ENCODE results near the gene CDKN2B-AS1.

CDKN2B-AS1 gene

GRCh38 chr9:21982391-21982790, 12.2 kb upstream of the CDKN2B-AS1 start:
- intact Hi-C loops (cut with DNase I): no loop called here
- DNase-seq: no peak

- no peak for DNase-seq
- intact Hi-C loops (cut with DNase I): no loop called here
Measured at GRCh38 chr9:21982861-21983560, 11.6 kb upstream of the CDKN2B-AS1 start.

- intact Hi-C loops (cut with DNase I): no loop called here
- no peak for DNase-seq
Measured at GRCh38 chr9:21983561-21983935, 11.0 kb upstream of the CDKN2B-AS1 start.

- DNase-seq: no peak
- intact Hi-C loops (cut with DNase I): no loop called here
Measured at GRCh38 chr9:21984101-21984500, 10.5 kb upstream of the CDKN2B-AS1 start.

GRCh38 chr9:21985964-21986667, 8.5 kb upstream of the CDKN2B-AS1 start:
- intact Hi-C loops (cut with DNase I): no loop called here
- DNase-seq: no peak

GRCh38 chr9:21988056-21988990, 6.3 kb upstream of the CDKN2B-AS1 start:
- DNase-seq: no peak
- intact Hi-C loops (cut with DNase I): no loop called here

- intact Hi-C loops (cut with DNase I): no loop called here
- no peak for DNase-seq
Measured at GRCh38 chr9:21989440-21990189, 5.0 kb upstream of the CDKN2B-AS1 start.

GRCh38 chr9:21991072-21991959, 3.3 kb upstream of the CDKN2B-AS1 start:
- intact Hi-C loops (cut with DNase I): no loop called here

GRCh38 chr9:21993007-21993406, 1.6 kb upstream of the CDKN2B-AS1 start:
- no peak for DNase-seq
- intact Hi-C loops (cut with DNase I): no loop called here

More at GRCh38 chr9:21991072-21991959, 3.3 kb upstream of the CDKN2B-AS1 start:
- DNase-seq: no peak

GRCh38 chr9:21993893-21994555, 567 bp upstream of the CDKN2B-AS1 start, which contains the start of gene CDKN2A:
CDKN2A (minus strand) TSS chr9:21994392.
- peak in 3 of 10 donors; percentile 68 to 89 (median 73) for DNase-seq
- intact Hi-C loops (cut with DNase I): no loop called here

GRCh38 chr9:21995006-21995665, 545 bp downstream of the CDKN2B-AS1 start:
- intact Hi-C loops (cut with DNase I): no loop called here
- peak in 5 of 10 donors; percentile 43 to 90 (median 76) for DNase-seq

- DNase-seq: peak in 4 of 10 donors; percentile 44 to 88 (median 81)
- intact Hi-C loops (cut with DNase I): no loop called here
Measured at GRCh38 chr9:21995666-21996398, 1.2 kb downstream of the CDKN2B-AS1 start.

- no peak for DNase-seq
- intact Hi-C loops (cut with DNase I): no loop called here
Measured at GRCh38 chr9:21996438-21996837, 1.8 kb downstream of the CDKN2B-AS1 start.

GRCh38 chr9:21996858-21997257, 2.3 kb downstream of the CDKN2B-AS1 start:
- intact Hi-C loops (cut with DNase I): no loop called here
- DNase-seq: no peak

- no peak for DNase-seq
- intact Hi-C loops (cut with DNase I): no loop called here
Measured at GRCh38 chr9:21997480-21997879, 2.9 kb downstream of the CDKN2B-AS1 start.

- DNase-seq: no peak
- intact Hi-C loops (cut with DNase I): no loop called here
Measured at GRCh38 chr9:21998026-21998425, 3.4 kb downstream of the CDKN2B-AS1 start.

GRCh38 chr9:22002038-22002437, 7.4 kb downstream of the CDKN2B-AS1 start:
- no peak for DNase-seq
- intact Hi-C loops (cut with DNase I): no loop called here

Measured in posterior cingulate gyrus (tissue), 11 donors.